Thoracic aorta (tissue), 2 donors: ENCODE results near the gene PPP1R8. TPM values are rescaled to one million over a fixed set of nuclear protein-coding genes. Genes with fewer than 3 reads are reported as not detected.

ENCODE experiments used
- ATAC-seq: fragments of 150-250 bp; one replicate; pipeline ENCODE4 v1.8.0; 2017; ENCODE audit warnings: low read depth; ENCODE audit not compliant: insufficient number of reproducible peaks, low FRiP score
- DNase-seq: peaks from one replicate; pipeline ENCODE4 v3.0.0-alpha.2; 2020; ENCODE audit warnings: low spot score
- H3K27ac ChIP-seq, 2 donors: fragments of 200-600 bp; sonication (generic); 1 replicate in 1 of 2; 2 replicates in 1 of 2; pipeline ENCODE4 v1.5.1; 2016; ENCODE audit warnings: mild to moderate bottlenecking in 2 of 2, moderate library complexity in 2 of 2
- H3K27me3 ChIP-seq: fragments of 200-600 bp; sonication (generic); replicated peaks from 2 replicates; pipeline ENCODE4 v1.6.0; 2016; ENCODE audit warnings: mild to moderate bottlenecking; ENCODE audit not compliant: insufficient read depth
- H3K36me3 ChIP-seq: fragments of 200-600 bp; sonication (generic); one replicate; pipeline ENCODE4 v1.5.1; 2016
- H3K4me1 ChIP-seq, 2 donors: fragments of 200-600 bp; sonication (generic); 1 replicate in 1 of 2; 2 replicates in 1 of 2; pipeline versions ENCODE4 v1.5.1 to v1.6.0; 2016; ENCODE audit warnings: low read depth in 2 of 2, mild to moderate bottlenecking in 1 of 2; ENCODE audit not compliant: control insufficient read depth in 1 of 2
- H3K4me3 ChIP-seq: fragments of 200-600 bp; sonication (generic); 2 replicates; pipeline ENCODE4 v1.5.1; 2016; ENCODE audit warnings: mild to moderate bottlenecking
- H3K9me3 ChIP-seq: fragments of 200-600 bp; sonication (generic); 2 replicates; pipeline ENCODE4 v1.5.1; 2016
- CTCF ChIP-seq: fragments of 200-600 bp; sonication (generic); IDR thresholded peaks from one replicate; pipeline ENCODE4 v1.5.1; 2019; ENCODE audit warnings: antibody characterized with exemption
- total RNA-seq, 2 donors: library from RNA; depleted of rRNA; stranded (reverse); fragments of >200 nt; gene quantifications; one replicate each; pipeline versions ENCODE4 v1.1.0 to v1.2.3, GENCODE V29; 2016

Gene PPP1R8
- total RNA-seq, 2 donors from 2014 or later: 37.2 to 40.8 TPM

GRCh38 chr1:27879374-27880082, 48.9 kb downstream of the PPP1R8 start:
- no peak for DNase-seq
- Histone ChIP-seq H3K27ac (no peak overlapping the region), H3K4me3 (no peak overlapping the region)

GRCh38 chr1:27882543-27882903, 51.9 kb downstream of the PPP1R8 start:
- ATAC-seq (no peak), DNase-seq (no peak)
- Histone ChIP-seq H3K27me3 (no peaks in the 10 kb centered on the region), H3K36me3 (peaks cover 2% of the 10 kb centered on the region), H3K4me3 (no peak overlapping the region), H3K9me3 (no peaks in the 10 kb centered on the region), H3K27ac (peak overlapping the region in 1 of 2 donors; percentile 45), H3K4me1 (no peaks in the 10 kb centered on the region)
- TF ChIP-seq CTCF: no peak

More at GRCh38 chr1:27879374-27880082, 48.9 kb downstream of the PPP1R8 start:
- Histone ChIP-seq H3K4me1 (no peaks in the 10 kb centered on the region), H3K36me3 (no peaks in the 10 kb centered on the region), H3K9me3 (no peaks in the 10 kb centered on the region), H3K27me3 (no peaks in the 10 kb centered on the region)
- ATAC-seq: no peak
- no peak for TF ChIP-seq CTCF

GRCh38 chr1:27883536-27883935, 53.0 kb downstream of the PPP1R8 start:
- no peak for TF ChIP-seq CTCF
- ATAC-seq: no peak
- Histone ChIP-seq H3K4me3 (no peak overlapping the region), H3K9me3 (no peaks in the 10 kb centered on the region), H3K4me1 (no peaks in the 10 kb centered on the region), H3K27ac (peak overlapping the region in 1 of 2 donors; percentile 45), H3K36me3 (peaks cover 4% of the 10 kb centered on the region), H3K27me3 (no peaks in the 10 kb centered on the region)
- no peak for DNase-seq

- peaks cover 4% of the 10 kb centered on the region for H3K36me3 ChIP-seq
- ATAC-seq: no peak
- no peak for DNase-seq
- no peak for TF ChIP-seq CTCF
- peak overlapping the region in 1 of 2 donors; percentile 45 for H3K27ac ChIP-seq
- no peak overlapping the region for H3K4me3 ChIP-seq
- no peaks in the 10 kb centered on the region for H3K27me3 ChIP-seq
- H3K9me3 ChIP-seq: no peaks in the 10 kb centered on the region
- no peaks in the 10 kb centered on the region for H3K4me1 ChIP-seq
Observed at GRCh38 chr1:27884006-27884954, 53.7 kb downstream of the PPP1R8 start.

GRCh38 chr1:27885114-27885528, 54.5 kb downstream of the PPP1R8 start:
- Histone ChIP-seq H3K27me3 (no peaks in the 10 kb centered on the region), H3K27ac (peak overlapping the region in 1 of 2 donors; percentile 45), H3K4me1 (no peaks in the 10 kb centered on the region), H3K4me3 (no peak overlapping the region), H3K9me3 (no peaks in the 10 kb centered on the region), H3K36me3 (peaks cover 4% of the 10 kb centered on the region)
- ATAC-seq (no peak), DNase-seq (no peak)
- no peak for TF ChIP-seq CTCF
